NCI-H510A treated with DMSO at 0.1 percent for 48 hours (cell line): Measurements from ENCODE around the gene COQ4.
A peak's percentile ranks its signal among the peaks of the same experiment; 100 is the strongest.

ENCODE experiments used
- DNase-seq: peaks from one replicate; lab custom pipeline; 2025; lab: John Stamatoyannopoulos, UW

Gene COQ4

GRCh38 chr9:128340691-128341434 lies 18.2 kb downstream of the COQ4 start:
- DNase-seq = no peak

- peak; percentile 83 for DNase-seq
These were observed 18.8 kb downstream of the COQ4 start for GRCh38 chr9:128341435-128341849.

- DNase-seq = no peak
These were observed 20.5 kb downstream of the COQ4 start for GRCh38 chr9:128342971-128343680.

- DNase-seq = no peak
These were observed 21.2 kb downstream of the COQ4 start for GRCh38 chr9:128343855-128344254.

- no peak for DNase-seq
These were observed 22.4 kb downstream of the COQ4 start for GRCh38 chr9:128344931-128345605.

GRCh38 chr9:128349125-128349524 lies 26.5 kb downstream of the COQ4 start:
- DNase-seq = no peak

- DNase-seq = no peak
These were observed 27.1 kb downstream of the COQ4 start for GRCh38 chr9:128349772-128350171.

- DNase-seq = no peak
These were observed 32.8 kb downstream of the COQ4 start for GRCh38 chr9:128355451-128355850.

- no peak for DNase-seq
These were observed 35.5 kb downstream of the COQ4 start for GRCh38 chr9:128358090-128358489.

- DNase-seq = no peak
These were observed 36.2 kb downstream of the COQ4 start for GRCh38 chr9:128358861-128359260.

- DNase-seq = no peak
These were observed 38.2 kb downstream of the COQ4 start for GRCh38 chr9:128360826-128361225.

GRCh38 chr9:128361296-128361985 lies 38.8 kb downstream of the COQ4 start:
- no peak for DNase-seq

GRCh38 chr9:128361986-128362646 lies 39.5 kb downstream of the COQ4 start:
- DNase-seq = peak; percentile 88

- no peak for DNase-seq
These were observed 40.1 kb downstream of the COQ4 start for GRCh38 chr9:128362774-128363173.

GRCh38 chr9:128365525-128365924 lies 42.9 kb downstream of the COQ4 start:
- DNase-seq = no peak

- DNase-seq = no peak
These were observed 46.5 kb downstream of the COQ4 start for GRCh38 chr9:128369024-128369706.

- no peak for DNase-seq
These were observed 47.7 kb downstream of the COQ4 start for GRCh38 chr9:128370367-128370751.

- peak; percentile 94 for DNase-seq
These were observed 48.4 kb downstream of the COQ4 start, which contains the start of gene URM1 for GRCh38 chr9:128370752-128371629. TSS of gene URM1 (plus strand) at chr9:128371374. CDS start at chr9:128371381, 7 bp downstream.

GRCh38 chr9:128371630-128372117 lies 49.0 kb downstream of the COQ4 start:
- no peak for DNase-seq

GRCh38 chr9:128372188-128372641 lies 49.6 kb downstream of the COQ4 start:
- DNase-seq = no peak
